HG02870 (cell line): ENCODE measurements around the gene DLG2.

Experiments
- ATAC-seq: cut with Tn5 transposase; IDR thresholded peaks from one replicate; pipeline ENCODE4 v1.9.1; 2021; ENCODE audit warnings: mild to moderate bottlenecking, moderate library complexity; ENCODE audit not compliant: unreplicated experiment

DLG2 gene

DNA sequence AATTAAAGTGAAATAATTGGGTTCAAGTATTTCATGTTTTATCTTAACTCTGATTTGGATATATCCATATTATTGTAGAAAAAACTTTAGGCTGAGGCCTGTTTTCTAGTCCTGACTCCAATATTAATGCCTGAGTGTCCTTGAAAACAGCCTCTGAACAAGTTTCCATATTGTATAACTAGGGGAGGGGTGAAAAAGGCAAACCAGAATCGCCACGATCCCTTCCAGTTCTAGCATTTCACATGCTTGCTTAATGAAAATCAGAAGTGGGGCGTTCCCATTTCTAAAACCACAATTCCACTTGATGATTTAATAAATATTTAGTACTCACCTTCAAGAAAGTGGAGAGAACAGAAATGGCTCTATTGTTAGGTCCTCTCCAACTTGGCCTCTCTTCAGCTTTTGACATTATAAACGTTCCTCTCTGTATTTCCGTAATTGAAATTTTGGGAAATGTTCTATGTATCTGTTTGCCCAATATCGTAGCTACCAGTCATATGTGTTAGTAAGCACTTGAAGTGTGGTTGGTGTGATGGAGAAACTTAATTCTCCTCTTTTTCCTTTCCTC lies 1779.6 kb downstream of the DLG2 start:
- ATAC-seq = no peak

- no peak for ATAC-seq
Measured at GRCh38 chr11:83845797-83846196, 1781.3 kb downstream of the DLG2 start.

GRCh38 chr11:83840326-83840725 lies 1786.8 kb downstream of the DLG2 start:
- ATAC-seq = no peak

DNA sequence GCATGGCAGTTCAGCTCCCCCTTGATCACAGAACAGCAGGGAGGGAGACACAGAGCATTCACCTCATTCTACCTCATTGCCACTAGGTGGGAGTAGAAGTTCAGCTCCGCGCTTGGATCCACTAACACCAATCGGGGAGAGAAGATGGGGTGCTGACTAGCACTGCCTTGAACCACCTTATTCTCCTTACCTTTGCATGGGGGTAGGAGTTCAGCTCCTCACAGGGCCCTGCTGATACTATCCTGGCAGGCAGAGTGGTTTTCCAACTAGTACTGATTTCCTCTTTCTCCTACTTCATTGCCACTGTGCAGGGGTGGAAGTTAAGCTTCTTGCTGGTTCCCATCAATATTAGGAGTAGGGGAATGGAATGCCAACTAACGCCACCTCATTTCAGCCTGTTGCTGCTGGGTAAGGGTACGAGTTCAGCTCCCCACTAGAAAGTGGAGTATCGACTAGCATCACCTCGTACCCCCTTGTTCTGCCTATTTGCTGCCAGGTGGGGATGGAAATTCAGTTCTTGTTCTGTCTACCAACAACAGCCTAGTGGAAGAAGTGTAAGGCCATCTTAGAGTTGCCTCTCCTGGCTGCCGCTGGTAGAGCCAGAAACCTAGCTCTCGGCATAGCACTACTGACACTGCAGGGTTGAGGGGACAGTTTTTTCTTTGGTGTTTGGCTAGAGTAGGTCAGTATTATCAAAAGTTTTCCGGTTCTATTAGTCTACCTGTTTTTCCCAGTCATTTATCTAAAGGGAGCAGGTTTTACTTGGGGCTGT lies 1790.1 kb downstream of the DLG2 start:
- peak; percentile 79 for ATAC-seq

DNA sequence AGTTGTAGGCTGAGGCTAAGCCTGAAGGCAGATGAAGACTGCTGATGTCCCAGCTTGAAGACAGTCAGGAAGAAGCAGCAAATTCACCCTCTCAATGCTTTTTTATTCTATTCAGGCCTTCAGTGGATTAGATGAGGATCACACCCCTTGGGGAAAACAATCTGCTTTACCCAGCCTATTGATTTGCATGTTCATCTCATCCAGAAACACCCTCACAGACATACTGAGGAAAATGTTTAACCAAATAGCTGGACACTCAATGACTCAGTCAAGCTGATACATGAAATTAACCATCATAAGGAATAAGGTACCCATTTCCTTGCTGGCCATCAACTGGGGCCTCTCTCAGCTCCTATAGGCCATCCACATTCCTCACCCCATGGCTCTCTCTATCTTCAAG lies 1791.1 kb downstream of the DLG2 start:
- no peak for ATAC-seq

DNA sequence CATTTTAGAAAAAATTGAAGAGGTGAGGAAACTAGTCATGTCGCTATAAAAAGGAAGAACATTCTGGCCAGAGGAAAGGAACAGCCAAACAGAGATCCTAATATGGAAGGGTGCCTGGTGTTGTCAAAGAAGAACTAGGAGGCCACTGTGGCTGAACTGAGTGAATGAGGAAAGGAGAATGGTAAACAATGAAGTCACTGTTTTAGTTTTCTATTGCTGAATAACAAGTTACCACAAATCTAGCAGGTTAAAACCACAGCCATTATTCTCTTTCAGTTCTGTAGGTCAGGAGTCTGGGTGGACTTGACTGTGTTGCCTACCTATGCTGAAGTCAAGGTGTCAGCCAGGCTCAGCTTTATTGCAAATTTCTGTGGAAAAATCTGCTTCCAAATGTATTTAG lies 1791.7 kb downstream of the DLG2 start:
- peak; percentile 83 for ATAC-seq

DNA sequence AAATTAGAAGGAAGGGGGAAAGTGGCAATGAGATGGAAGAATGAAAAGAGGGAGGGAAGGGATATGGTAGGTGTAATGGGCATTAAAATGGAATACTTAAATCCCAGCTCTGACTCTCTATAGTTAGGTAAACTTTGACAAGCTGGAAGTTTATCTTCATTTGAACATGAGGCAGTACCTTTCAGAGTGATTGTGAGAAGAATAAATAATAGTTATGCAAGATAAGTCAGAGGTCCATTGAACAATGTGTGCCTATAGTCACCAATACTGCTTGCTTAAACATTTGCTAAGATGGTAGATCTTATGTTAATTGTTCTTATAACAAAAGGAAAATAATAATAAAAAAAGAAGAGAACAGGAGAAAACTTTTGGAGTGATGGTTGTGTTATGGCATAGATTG lies 1795.2 kb downstream of the DLG2 start:
- ATAC-seq = no peak

- ATAC-seq = peak; percentile 87
Measured at GRCh38 chr11:83827940-83828554, 1799.1 kb downstream of the DLG2 start.

GRCh38 chr11:83827520-83827919 lies 1799.6 kb downstream of the DLG2 start:
- ATAC-seq = no peak

DNA sequence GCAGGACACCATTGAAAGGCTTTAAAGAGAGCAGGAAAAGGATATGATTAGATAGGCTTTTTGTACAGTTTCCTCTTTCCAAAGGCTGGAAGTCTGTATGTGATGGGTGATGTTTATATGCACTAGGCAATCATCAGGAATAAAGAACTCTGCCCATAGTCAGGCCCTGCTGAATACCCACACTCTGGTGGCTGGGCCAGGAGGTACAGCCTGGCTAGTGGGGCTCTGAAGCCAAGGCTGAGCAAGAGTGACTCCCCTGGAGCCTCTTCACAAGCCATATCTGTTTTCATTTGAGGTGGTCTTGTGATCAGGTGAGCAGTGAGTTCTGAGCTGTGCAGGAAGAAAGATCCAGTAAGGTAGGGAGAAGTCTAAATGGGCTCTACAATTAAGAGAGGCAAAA lies 1801.1 kb downstream of the DLG2 start:
- ATAC-seq = no peak

DNA sequence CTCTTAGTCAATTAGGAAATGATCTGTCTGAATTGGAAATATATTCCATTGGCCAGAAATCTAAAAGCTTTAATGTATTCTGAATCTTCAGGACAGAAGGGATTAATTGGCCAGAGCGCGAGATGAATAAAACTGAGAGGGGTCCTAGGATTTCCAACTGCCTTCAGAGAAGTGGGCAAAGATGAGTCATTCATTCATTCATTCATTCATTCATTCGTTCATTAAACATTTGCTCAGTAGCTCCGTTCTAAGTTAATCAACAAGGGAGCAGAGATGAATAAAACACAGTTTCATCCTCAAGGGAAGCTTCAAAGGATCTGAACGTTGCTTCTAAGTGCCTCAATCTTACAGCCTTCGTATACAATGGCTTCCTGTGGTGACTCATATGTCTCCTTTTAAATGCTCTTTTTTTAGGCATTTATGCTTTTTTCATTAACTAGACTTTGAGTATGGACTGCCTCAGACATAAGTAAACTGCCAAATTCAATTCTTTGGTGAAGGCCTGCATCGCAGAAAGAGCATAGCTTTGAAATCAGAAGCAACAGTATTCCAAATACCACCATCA lies 1803.6 kb downstream of the DLG2 start:
- no peak for ATAC-seq

DNA sequence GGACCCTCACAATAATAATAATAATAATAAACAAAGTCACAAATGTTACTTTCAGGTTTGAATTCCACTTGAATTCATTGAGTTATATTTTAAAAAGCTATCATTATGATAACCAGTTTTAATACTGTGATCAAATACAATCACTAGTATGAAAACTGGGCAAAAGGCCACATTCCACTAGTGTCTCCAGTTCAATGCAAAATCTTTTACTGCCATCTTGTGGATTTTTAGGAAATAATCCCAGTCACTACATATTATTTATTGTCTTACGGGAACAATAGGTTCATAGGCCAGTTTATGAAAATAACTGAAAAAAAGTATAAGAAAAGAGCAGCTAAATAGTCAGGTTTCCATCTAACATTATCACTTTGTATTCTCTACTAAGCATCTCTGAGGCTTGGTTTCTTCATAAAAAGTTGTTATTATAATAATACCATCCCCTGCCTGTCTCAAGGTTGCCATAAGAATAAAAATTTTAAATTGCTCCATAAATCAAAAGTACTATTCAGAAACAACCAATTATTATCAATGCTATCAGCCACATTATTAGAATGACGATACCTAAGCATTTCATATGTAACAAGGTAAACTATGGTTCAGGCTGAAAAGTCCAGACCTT lies 1807.1 kb downstream of the DLG2 start:
- ATAC-seq = peak; percentile 59

DNA sequence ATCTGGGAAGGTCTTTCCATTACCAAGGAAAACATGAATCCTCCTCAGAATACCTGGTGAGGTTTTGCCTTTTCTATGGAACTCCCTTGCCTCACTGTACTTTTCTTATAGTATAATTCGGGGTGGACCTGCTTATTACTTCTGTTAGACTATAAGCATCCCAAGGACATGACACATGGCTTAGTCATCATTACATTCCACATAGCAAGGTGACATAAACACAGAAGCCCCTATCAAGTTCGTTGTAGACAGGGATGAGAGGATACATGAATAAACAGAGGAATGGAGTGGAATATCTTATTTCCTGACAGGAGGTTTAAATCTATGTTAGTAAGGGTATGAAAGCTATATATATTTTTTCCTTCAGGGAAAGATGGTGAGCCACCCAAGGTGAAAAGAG lies 1808.8 kb downstream of the DLG2 start:
- no peak for ATAC-seq

- no peak for ATAC-seq
Measured at GRCh38 chr11:83816572-83817187, 1810.5 kb downstream of the DLG2 start.

- ATAC-seq = no peak
Measured at GRCh38 chr11:83815736-83816135, 1811.4 kb downstream of the DLG2 start.

- ATAC-seq = no peak
Measured at GRCh38 chr11:83813296-83813695, 1813.8 kb downstream of the DLG2 start.

GRCh38 chr11:83809274-83809673 lies 1817.9 kb downstream of the DLG2 start:
- no peak for ATAC-seq

DNA sequence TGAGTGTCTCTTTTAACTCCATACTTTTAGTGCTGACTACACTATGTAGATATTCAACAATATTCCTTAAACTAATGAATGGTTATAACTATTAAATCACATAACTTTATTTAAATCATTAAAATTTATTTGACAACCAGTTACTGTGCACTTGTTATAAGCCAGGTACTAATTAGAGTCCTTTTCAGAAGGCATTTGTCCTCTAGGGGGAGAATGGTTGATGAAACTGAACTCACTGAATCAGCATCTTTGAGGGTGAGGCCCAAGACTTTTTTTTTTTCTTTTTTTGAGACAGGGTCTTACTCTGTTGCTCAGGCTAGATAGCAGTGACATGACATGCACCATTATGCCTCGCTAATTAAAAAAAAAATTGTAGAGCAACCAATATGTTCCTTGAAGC lies 1825.3 kb downstream of the DLG2 start:
- no peak for ATAC-seq

- no peak for ATAC-seq
Measured at GRCh38 chr11:83793310-83793709, 1833.8 kb downstream of the DLG2 start.

GRCh38 chr11:83791557-83791956 lies 1835.6 kb downstream of the DLG2 start:
- no peak for ATAC-seq

DNA sequence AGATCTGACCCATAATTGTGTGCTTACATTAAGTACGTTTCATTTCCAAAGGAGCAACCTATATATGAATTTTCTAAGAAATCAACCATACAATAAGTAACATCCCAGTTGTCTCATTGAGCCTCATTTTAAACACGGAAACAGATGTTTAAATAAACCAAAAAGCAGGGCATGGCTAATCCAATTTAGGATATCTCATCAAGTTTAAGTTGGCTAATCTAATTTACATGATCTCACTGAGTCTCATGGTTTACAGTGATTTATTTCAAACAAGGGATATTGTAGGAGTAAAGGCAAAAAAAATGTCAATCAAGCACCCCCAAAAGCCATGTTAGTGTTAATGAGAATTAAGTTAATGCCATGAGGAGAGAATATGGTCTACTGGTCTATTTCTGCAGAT lies 1841.2 kb downstream of the DLG2 start:
- no peak for ATAC-seq
